ENCODE results near the gene SPRY2.

Gene SPRY2

GRCh38 chr13:80312012-80312704, 28.8 kb downstream of the SPRY2 start:
- DNase-seq = no peak

GRCh38 chr13:80309926-80310325, 31.0 kb downstream of the SPRY2 start:
- DNase-seq = no peak

DNA sequence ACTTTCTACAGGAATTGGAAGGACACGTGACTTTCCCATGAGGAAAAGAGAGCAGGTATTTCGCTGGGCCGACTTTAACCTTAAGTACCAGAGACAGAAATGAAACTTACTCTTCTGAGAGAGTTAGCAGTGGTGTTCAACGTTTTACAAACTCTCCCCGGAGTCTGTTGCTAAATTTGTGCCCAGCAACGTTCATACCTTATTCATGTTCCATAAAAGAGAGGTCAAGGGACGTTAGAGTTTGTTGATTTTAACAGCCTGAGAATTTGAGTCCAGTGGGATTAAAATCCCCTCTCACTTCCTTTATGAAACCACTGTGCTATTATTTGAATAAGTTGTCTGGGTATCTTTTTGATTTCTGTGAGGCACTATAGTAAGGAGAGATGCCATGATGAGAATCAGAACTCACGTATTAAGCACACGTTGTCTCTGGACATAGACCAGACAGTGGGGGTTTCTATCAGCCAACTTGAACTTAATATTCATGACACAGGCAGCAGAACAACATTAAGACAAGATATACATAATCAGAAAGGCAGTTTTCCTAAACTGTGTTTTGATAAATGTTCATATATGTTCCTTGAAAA, 33.4 kb downstream of the SPRY2 start:
- DNase-seq = no peak

- DNase-seq = no peak
Measured at GRCh38 chr13:80306337-80306972, 34.5 kb downstream of the SPRY2 start.

DNA sequence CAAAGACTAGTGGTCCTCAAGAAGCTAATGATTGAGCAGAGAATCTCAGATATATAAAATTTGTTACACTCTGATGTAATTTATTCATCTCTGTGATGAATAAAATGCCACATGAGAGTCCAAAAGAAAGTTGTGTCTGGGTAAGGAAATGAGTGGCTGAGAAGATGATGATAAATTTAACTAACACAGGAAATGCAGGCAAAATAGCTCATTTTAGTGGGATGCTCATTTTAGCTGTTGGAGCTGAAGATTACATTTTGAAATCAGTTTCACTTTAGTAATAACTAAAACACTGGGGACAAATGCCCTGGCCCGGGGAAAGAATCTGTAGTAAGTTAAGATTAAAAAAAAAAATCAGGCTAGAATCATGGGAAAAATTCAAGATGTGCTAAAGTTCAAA, 35.2 kb downstream of the SPRY2 start:
- DNase-seq = no peak

DNA sequence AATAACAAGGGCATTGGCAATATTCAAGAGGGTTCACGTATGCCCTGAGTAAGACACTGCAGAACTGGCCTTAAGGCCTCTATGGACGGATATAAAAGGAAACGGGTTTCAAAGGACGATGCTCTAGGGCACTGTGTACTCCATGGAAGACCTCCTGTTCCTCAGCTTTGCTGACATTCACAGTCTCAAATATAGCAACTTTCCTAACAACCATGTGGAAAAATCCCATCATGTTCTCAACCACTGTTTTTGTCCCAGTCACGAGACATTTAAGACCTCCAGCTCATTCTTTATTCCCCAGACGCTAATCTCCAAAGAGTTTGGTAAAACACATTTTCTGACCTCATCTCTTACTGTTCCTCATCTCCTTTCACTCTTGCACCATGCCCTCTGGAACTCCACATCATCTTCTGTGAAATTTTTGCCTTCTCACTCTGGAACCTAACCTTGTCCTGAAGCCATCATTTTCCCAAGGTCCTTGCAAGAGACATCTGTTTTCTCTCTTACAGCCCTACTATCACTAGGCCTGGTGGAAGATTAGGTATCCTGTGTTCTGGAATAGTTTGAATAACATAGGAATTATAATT, 37.6 kb downstream of the SPRY2 start:
- DNase-seq = no peak

DNA sequence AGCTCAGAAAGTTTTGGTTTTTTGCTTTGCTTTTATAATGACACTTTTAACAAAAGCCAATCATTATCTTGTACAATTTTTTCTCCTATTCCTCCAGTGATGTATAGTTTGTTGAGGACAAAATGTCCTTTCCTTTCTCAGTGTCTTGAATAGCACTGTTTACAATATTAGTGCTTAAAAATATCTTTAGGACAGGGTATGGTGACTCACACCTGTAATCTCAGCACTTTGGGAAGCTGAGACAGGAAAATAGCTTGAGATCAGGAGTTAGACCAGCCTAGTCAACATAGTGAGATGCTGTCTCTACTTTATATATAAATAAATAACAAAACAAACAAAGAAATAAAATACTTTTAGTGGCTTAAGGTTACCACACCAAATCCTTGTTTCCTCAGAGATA, 41.9 kb downstream of the SPRY2 start:
- no peak for DNase-seq

GRCh38 chr13:80297503-80297902, 43.4 kb downstream of the SPRY2 start:
- DNase-seq = no peak

GRCh38 chr13:80297094-80297493, 43.8 kb downstream of the SPRY2 start:
- DNase-seq = no peak

- DNase-seq = no peak
Measured at GRCh38 chr13:80296638-80297037, 44.3 kb downstream of the SPRY2 start.

DNA sequence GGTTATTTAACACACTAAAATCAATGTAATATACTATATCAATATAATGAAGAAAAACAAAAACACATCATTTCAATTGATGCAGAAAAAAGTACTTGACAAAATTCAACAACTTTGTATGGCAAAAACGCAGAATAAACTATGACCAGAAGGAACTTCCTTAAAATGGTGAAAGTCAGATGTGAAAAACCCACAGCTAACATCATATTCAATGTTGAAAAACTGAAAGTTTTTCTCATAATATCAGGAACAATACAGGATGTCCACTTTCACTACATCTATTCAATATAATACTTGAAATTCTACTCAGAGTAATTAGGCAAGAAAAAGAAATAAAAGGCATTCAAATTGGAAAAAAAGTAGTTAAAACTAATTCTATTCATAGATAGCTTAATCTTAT, 50.3 kb downstream of the SPRY2 start:
- DNase-seq = no peak
